Central memory CD8-positive, alpha-beta T cell (primary cell): ENCODE data around the gene RNASE8.

Source experiments
- ATAC-seq: fragments of 150-1000 bp; cut with Tn5 transposase; replicated peaks from 2 replicates; pipeline ENCODE4 v1.10.0; 2022; ENCODE audit warnings: mild to moderate bottlenecking, moderate FRiP score, moderate number of reproducible peaks; ENCODE audit not compliant: poor library complexity, severe bottlenecking; ENCODE audit errors: extremely low read depth
- DNase-seq, 2 donors: peaks; one replicate each; pipeline ENCODE4 v3.0.0; 2021; ENCODE audit warnings: low spot score in 2 of 2
- H3K27ac Mint-ChIP-seq: one replicate; pipeline ENCODE4 v1.8.0; 2022; ENCODE audit warnings: low read depth, mild to moderate bottlenecking, moderate library complexity, mixed read lengths
- H3K27me3 Mint-ChIP-seq: one replicate; pipeline ENCODE4 v1.8.0; 2022; ENCODE audit warnings: mixed read lengths
- H3K36me3 Mint-ChIP-seq: one replicate; pipeline ENCODE4 v1.8.0; 2022; ENCODE audit warnings: mild to moderate bottlenecking, moderate library complexity, mixed read lengths; ENCODE audit not compliant: insufficient read depth
- H3K4me1 Mint-ChIP-seq: one replicate; pipeline ENCODE4 v1.8.0; 2022; ENCODE audit warnings: mixed read lengths
- H3K4me3 Mint-ChIP-seq: one replicate; pipeline ENCODE4 v1.8.0; 2022; ENCODE audit warnings: mild to moderate bottlenecking, moderate library complexity, mixed read lengths
- H3K9me3 Mint-ChIP-seq: one replicate; pipeline ENCODE4 v1.8.0; 2022; ENCODE audit warnings: mixed read lengths

The RNASE8 gene

DNA sequence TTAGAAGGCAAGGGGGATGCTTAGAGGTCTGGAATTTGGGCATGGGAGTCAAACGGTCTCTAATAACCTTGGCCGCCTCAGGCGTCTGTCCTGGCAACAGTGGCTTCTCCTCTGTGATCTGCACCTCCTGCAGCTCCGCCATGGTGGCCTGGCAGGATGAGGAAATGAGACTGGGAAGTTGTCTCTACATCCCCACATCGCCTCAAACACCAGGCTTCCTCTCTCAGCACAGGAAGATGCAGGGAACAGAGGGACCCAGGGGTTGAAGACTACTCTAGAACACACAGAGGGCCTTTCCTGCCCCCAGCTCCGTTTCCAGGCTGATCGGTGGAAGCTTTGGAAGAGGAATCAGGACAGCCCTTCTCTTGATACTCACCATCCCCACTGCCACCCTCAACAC, 34.4 kb upstream of the RNASE8 start:
- Mint-ChIP-seq H3K27me3 (no peaks in the 10 kb centered on the region), H3K9me3 (no peaks in the 10 kb centered on the region), H3K36me3 (peaks cover 9% of the 10 kb centered on the region), H3K4me1 (peaks cover 6% of the 10 kb centered on the region), H3K27ac (no peak overlapping the region), H3K4me3 (peak overlapping the region; percentile 88)
- ATAC-seq (no peak), DNase-seq (no peak)

DNA sequence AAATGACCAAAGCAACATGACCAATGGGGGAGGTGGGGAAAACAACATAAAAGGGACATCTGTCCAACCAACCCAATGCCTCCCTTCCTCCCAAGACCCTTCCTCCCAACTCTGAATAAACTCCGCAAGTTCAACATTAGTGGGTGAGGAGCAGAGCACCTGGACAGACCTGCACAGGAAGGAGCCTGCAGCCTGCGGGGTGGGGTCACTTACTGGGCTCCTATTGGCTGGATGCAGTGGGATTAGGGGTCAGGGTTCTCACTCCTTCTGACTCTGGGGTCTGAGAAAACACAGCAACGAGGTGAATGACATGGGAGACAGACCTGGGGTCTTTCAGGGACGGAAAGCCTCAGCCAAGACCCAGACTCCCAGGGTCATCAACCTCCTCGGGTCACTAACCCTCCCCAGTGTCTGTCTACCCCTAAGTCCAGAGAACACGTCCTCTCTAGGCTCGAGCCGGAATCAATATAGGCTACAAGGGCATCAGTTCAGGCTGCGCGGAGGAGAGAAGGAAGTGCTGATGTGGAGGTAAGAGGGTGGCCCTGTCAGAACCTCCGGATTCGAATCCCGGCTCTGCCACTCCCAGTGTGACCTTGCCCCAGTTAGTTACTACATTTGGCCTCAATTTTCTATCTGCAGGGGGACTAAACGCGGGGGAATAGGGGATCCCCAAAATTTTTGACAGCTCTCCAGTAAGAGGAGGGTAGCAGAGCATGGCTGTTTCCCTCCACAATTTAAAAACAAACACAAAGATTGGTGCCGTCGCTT, 33.6 kb upstream of the RNASE8 start:
- H3K27ac Mint-ChIP-seq = peak overlapping the region; percentile 42
- H3K4me3 Mint-ChIP-seq = peak overlapping the region; percentile 88
- H3K9me3 Mint-ChIP-seq = no peaks in the 10 kb centered on the region
- ATAC-seq (no peak), DNase-seq (no peak)
- peaks cover 6% of the 10 kb centered on the region for H3K4me1 Mint-ChIP-seq
- H3K27me3 Mint-ChIP-seq = no peaks in the 10 kb centered on the region
- H3K36me3 Mint-ChIP-seq = peaks cover 9% of the 10 kb centered on the region

DNA sequence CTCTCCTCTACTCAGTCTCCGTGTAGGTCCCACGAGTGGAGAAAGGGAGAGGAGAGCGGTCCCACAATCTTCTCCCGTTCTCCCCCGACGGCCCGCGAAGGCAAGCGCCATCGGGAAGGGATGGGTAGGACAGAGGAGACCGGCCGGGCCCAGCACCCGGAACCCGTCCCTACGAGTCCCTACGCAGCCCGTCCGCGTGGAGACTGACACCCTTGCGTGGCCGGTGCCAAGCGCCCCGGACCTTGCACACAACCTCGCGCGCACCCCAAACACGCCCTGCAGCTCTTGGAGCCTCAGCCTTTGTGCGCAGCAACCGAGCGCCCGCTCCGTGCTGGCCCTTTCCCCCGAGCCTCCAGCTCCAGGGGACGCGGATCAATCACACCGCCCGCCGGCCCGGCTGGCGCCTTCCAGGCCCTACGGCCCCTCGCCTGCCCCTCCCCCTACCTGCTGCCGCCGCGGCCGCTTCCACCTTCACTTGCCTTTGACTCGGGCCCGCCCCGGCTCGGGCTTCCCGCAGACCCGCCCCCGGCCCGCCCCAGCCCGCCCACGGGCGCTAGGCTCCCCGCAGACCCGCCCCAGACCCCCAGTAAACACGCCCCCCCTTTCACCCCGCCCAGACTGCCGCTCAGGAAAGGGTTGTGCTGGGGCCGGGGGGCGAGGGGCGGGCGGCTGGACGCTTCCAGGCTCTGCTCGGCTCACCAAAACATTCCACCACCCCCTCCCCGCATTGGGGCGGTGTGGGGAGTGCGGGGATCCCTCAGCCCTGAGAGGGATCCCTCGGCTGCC, 32.8 kb upstream of the RNASE8 start, which contains the start of gene NDRG2:
Gene NDRG2, minus strand, starts transcription at position 477 of the 786 bp plus-strand sequence. CDS start 1,746 bp downstream, outside the sequence.
- Mint-ChIP-seq H3K27ac (peak within 1 kb of the TSS; percentile 54), H3K36me3 (peaks cover 8% of the 10 kb centered on the region), H3K4me3 (peak within 1 kb of the TSS; percentile 88), H3K27me3 (no peaks in the 10 kb centered on the region), H3K9me3 (no peaks in the 10 kb centered on the region), H3K4me1 (peaks cover 6% of the 10 kb centered on the region)
- DNase-seq (peak; percentile 46 to 48), ATAC-seq (peak; percentile 87)

DNA sequence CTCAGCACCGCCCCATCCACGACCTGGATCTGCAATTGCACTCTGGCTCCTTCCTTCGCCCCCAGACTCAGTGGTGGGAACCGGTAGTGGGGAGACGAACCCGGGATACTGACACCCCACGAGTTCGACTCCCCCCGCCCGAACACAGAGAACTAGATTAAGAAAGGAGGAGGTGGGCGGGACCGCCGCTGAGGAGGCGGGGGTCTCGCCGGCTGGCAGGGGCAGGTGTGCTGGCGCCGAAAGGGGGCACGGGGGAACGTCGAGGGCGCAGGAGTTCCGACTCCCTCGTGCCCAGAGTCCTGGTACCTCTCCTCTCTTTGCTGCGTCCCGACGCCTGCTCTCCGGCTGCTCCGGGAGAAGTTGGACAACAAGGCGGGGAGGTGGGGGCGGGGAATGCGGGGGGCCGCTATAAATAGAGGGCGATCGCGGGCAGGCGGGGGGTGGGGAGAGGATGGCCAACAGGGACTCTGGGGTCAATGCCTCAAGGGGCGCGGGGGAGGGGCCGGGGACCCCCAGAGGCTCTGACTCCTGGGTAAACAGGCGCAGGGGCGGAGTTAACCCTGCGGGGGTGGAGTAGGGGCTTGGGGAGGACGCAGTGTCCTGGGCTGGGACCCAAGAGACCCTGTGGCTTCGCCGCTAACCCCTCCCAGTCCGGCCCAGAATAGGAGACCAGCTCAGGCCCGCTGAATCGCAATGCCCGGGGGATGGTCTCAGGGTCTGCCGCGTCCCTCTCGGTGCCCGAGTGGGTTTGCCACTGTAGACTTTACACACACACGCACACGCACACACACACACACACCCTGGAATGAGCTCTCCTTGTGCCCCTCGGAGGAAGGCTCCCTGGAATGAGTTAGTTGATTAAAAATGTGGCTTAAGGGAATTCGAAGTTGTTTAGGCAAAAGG, 32.0 kb upstream of the RNASE8 start:
- Mint-ChIP-seq H3K9me3 (no peaks in the 10 kb centered on the region), H3K27me3 (no peaks in the 10 kb centered on the region), H3K27ac (peak overlapping the region; percentile 54), H3K4me3 (peak overlapping the region; percentile 88), H3K36me3 (peaks cover 9% of the 10 kb centered on the region), H3K4me1 (peaks cover 6% of the 10 kb centered on the region)
- ATAC-seq (peak; percentile 46), DNase-seq (no peak)

DNA sequence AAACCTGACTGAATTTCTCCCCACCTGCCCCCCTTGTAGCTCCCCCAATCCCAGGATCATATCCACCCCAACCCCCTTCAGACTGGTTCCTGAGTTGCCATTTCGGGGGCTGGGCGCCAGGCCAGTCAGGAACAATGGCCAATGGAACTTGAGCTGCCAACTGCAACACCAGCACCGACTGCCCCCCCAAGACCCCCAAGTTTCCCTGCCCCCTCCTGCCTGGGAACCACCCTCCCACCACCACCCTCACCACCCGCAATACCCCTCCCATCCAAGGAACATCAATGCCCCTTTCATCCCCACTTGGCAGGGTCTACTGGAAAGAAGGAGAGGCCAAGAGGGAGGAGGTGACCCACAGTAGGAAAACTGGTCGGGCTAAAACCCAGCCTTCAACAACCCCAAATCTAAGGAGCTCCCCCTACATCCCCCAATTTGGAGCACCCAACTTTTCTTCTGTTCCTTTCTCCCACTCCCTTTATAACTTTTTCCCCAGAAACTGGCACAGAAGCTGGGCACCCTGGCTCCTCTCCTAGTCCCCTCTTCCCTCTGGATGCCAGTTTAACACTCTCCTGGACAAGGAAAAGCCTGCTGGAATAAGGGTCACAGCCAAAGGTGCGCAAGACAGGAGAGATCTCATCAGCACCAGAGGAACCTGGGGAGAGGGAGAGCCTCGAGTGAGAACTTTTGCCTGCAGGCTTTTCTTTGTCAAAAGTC, 31.2 kb upstream of the RNASE8 start:
- no peak for ATAC-seq
- peak overlapping the region; percentile 50 for H3K27ac Mint-ChIP-seq
- no peaks in the 10 kb centered on the region for H3K27me3 Mint-ChIP-seq
- DNase-seq = no peak
- no peaks in the 10 kb centered on the region for H3K9me3 Mint-ChIP-seq
- H3K4me1 Mint-ChIP-seq = peaks cover 6% of the 10 kb centered on the region
- peaks cover 8% of the 10 kb centered on the region for H3K36me3 Mint-ChIP-seq
- H3K4me3 Mint-ChIP-seq = peak overlapping the region; percentile 88

DNA sequence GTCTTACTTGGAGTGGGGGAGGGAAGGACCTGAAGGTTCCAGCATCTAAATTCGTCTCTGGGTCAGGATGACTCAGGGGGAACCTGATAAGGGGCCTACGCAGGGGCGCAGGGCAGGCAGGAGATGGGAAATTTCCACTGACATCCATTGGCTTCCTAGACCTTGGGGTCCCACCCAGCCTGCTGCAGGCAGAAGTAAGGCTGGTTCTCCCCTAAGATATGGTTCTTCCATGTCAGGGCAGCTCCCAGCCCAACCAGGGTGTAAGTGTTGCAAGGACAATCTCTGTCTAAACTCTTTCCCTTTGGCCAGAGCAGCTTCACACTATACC, 30.7 kb upstream of the RNASE8 start:
- peak overlapping the region; percentile 88 for H3K4me3 Mint-ChIP-seq
- H3K4me1 Mint-ChIP-seq = peaks cover 6% of the 10 kb centered on the region
- peak overlapping the region; percentile 50 for H3K27ac Mint-ChIP-seq
- no peaks in the 10 kb centered on the region for H3K9me3 Mint-ChIP-seq
- DNase-seq (no peak), ATAC-seq (no peak)
- H3K27me3 Mint-ChIP-seq = no peaks in the 10 kb centered on the region
- peaks cover 5% of the 10 kb centered on the region for H3K36me3 Mint-ChIP-seq

DNA sequence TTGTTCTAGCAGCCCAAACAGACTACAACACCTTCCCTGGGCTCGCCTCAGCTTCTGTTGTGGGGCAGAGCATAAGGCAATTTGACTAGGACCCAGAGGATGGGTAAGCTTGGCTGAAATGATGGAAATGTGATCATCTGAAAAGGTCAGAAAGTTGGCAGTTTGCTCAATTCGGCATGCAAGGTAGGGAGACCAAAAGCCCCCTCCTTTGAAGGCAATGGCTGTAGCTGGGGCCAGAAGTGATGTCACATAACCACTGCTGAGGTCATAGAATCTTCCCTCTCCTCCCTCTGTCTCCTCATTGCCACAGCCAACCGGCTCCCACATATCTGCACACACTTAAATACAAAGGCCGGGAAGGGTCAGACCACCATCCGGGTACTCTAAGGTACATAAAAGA, 27.7 kb upstream of the RNASE8 start, which contains the start of gene TPPP2:
Gene TPPP2, plus strand, starts transcription at position 301 of the 400 bp plus-strand sequence. CDS start 365 bp downstream, outside the sequence.
- DNase-seq (no peak), ATAC-seq (no peak)
- peaks cover 4% of the 10 kb centered on the region for H3K36me3 Mint-ChIP-seq
- H3K27ac Mint-ChIP-seq = no peak within 1 kb of the TSS
- H3K4me3 Mint-ChIP-seq = no peak within 1 kb of the TSS
- H3K9me3 Mint-ChIP-seq = no peaks in the 10 kb centered on the region
- H3K4me1 Mint-ChIP-seq = no peaks in the 10 kb centered on the region
- H3K27me3 Mint-ChIP-seq = peaks cover 18% of the 10 kb centered on the region

DNA sequence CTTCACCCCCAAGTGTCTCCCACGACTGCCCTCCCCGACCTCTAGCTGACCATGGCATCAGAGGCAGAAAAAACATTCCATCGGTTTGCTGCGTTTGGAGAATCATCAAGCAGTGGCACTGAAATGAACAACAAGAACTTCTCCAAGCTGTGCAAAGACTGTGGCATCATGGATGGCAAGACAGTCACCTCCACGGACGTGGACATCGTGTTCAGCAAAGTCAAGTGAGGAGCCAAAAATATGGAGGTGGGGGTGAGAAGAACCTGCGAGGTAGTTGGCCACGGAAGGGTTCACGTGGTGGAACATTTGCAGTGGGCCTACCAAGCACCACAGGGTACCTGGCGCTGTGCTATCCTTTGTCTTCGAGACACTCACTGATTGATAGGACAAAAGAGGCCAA, 27.1 kb upstream of the RNASE8 start:
- H3K4me1 Mint-ChIP-seq = no peaks in the 10 kb centered on the region
- H3K27ac Mint-ChIP-seq = no peak overlapping the region
- H3K9me3 Mint-ChIP-seq = no peaks in the 10 kb centered on the region
- peaks cover 3% of the 10 kb centered on the region for H3K36me3 Mint-ChIP-seq
- no peak for ATAC-seq
- no peak overlapping the region for H3K4me3 Mint-ChIP-seq
- DNase-seq = no peak
- peaks cover 18% of the 10 kb centered on the region for H3K27me3 Mint-ChIP-seq

DNA sequence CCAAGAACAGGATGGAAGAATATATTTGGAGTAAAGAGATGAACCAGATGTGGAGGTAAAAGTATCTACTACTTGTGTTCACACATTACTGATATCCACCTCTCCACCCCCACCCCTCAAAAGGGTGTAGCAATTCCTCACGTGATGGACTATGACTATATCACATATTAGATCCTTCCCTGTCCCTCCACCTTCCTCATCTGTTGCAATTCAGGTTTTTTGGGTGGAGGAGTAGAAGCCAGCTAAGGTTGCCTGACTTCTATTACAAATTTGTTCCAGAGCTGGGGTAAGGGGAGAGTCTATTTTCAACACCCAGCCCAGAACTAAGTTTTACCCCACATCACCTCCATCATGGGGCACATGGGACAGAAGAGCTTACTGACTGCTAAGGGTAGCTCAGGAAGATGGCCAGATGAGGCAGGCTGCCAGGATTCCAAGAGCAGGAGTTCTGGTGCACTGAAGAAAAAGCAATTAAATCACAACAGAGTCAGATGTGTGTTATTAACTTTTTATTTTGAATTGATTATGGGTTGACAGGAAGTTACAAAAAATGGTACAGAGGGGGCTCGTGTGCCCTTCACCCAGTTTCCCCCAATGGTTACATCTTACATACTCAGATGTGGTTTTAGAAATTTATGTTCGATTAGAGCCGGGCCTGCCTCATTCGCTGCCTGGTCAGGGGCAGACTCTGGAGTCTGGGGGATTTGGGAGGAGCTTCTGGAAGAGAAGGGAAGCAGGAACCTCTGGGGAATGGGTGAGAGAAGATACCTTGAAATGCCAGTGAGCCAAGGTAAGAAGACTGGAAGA, 25.1 kb upstream of the RNASE8 start:
- H3K4me1 Mint-ChIP-seq = no peaks in the 10 kb centered on the region
- peaks cover 18% of the 10 kb centered on the region for H3K27me3 Mint-ChIP-seq
- no peak for ATAC-seq
- H3K36me3 Mint-ChIP-seq = peaks cover 3% of the 10 kb centered on the region
- DNase-seq = no peak
- no peak overlapping the region for H3K27ac Mint-ChIP-seq
- H3K9me3 Mint-ChIP-seq = no peaks in the 10 kb centered on the region
- H3K4me3 Mint-ChIP-seq = no peak overlapping the region

DNA sequence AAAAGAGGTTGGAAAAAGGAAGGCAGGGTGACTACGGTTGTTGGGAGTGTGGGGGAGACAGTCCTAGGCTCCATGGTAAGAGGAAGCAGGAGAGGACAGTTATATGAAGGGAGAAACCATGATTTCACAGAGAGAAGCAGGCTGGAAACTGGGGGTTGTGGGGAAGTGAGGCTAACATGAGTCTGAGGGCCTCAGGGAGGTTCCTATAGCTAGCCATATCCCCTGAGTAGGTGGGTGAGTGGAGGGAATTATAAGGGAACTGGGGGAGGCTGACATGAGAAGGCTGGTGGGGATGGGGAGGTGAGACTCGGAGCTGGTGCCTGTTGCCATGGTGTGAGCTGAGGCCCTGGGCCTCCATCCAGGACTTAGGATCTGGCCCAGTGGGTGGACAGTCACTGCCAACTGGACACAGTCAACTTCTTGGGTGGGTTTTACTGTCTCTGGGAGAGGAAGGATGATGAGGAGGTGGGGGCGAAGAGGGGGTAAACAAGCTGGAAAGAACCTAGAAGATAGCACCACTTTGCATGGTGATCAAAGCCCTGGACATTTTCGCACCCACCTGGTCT, 24.4 kb upstream of the RNASE8 start:
- H3K4me3 Mint-ChIP-seq = no peak overlapping the region
- peaks cover 24% of the 10 kb centered on the region for H3K27me3 Mint-ChIP-seq

DNA sequence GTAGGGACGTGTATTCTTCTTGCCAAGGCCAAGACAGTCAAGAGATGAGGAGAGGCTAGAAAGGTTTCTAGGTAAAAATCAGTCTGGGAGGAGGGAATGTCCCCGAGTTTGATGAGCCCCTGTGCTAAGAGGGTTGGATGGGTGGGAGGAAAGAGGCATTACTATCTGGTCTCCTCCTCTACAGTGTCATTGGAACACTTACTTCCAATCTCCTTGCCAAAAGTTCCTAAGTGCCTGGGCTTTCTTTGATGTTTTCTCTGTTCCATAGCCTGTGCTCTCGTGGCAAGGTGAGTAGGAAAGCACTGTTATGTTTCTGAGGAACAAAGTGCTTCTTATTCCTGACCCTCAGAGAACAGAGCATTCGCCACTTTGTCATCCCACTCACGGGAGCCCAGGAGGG, 22.9 kb upstream of the RNASE8 start, which contains the start of gene RNASE13:
Gene RNASE13, minus strand, starts transcription at position 101 of the 400 bp plus-strand sequence. CDS start 519 bp downstream, outside the sequence.
- H3K27me3 Mint-ChIP-seq = peaks cover 26% of the 10 kb centered on the region
- no peak within 1 kb of the TSS for H3K4me3 Mint-ChIP-seq
- H3K4me1 Mint-ChIP-seq = no peaks in the 10 kb centered on the region
- no peak within 1 kb of the TSS for H3K27ac Mint-ChIP-seq
- DNase-seq (no peak), ATAC-seq (no peak)
- peaks cover 3% of the 10 kb centered on the region for H3K36me3 Mint-ChIP-seq
- H3K9me3 Mint-ChIP-seq = no peaks in the 10 kb centered on the region

More for the DNA sequence above, 24.4 kb upstream of the RNASE8 start:
- H3K36me3 Mint-ChIP-seq = peaks cover 3% of the 10 kb centered on the region
- H3K27ac Mint-ChIP-seq = no peak overlapping the region
- no peaks in the 10 kb centered on the region for H3K9me3 Mint-ChIP-seq
- ATAC-seq (no peak), DNase-seq (no peak)
- no peaks in the 10 kb centered on the region for H3K4me1 Mint-ChIP-seq
